ENCODE results near the gene RPS27.

RPS27 gene

DNA sequence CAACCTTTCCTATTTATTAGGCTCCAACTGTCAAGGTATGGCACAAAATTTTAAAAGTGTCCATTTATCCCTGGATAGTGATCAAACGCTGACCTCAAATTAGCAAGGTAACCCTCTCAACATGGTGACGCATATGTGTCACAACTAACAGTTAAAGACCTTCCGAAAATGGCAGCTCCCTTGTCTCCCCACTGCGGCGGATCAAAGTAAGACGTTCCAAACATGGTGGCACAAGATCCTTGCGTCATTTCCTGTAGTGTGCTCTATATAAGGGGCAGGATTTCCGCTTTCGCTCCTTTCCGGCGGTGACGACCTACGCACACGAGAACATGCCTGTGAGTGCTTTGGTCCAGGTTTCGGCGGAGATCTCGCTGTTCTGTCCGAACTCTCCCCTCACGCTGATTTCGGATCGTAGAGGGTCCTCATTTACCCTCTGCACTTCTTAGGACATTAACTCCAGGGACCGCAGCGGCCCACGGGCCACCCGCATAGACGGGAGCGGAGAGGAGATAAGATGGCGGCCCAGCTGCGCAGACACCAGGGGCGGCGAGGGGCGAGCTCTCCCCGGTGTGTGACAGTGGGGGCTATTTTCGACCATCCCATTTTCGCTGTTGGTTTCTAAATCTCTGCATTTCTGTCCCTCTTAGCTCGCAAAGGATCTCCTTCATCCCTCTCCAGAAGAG lies at the start of gene RPS27:
Gene RPS27, plus strand, starts transcription at position 295 of the 683 bp plus-strand sequence. Its CDS starts 35 bp downstream, at position 330.
- peak; percentile 98 for DNase-seq

DNA sequence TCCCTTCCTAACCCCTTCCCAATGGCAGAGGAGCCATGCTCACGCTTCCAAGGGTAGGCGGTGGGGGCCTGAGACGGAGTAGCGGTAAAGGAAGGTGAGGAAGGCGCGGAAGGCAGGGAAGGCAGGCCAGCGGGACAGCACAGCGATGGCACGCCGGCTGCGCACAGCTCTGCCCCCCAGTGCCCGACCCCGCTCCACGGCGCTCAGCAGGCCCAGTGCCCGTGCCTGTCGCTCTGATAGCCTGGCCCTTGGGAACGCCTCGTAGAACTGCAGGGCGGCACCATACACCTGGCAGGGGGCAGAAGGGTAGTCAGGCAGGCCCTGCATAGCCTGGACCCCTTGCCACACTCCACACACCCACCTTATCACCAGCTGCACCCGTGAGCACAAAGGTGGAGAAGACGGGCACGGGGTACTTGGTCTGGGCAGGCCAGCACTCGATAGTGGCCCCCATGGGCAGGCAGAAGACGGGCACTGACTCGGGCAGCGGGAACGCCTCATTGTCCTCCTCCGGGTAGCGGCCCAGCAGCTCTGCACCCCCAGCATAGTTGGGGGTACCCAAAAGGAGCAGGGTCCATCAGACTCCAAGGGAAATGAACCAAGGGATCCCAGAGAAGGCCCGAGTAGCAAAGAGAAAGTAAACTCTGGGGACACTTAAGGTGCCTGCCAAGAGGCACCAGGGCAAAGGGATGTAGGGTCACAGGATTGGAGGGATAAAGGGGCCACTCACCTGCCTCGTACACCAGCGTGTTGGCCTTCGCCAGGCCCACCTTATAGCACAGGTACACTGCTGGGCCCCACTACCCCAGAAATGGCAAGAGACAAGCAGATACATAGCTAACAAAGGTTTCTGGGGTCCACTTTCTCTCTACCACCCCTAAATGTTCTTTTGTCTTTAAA lies 48.5 kb upstream of the RPS27 start:
- no peak for DNase-seq

DNA sequence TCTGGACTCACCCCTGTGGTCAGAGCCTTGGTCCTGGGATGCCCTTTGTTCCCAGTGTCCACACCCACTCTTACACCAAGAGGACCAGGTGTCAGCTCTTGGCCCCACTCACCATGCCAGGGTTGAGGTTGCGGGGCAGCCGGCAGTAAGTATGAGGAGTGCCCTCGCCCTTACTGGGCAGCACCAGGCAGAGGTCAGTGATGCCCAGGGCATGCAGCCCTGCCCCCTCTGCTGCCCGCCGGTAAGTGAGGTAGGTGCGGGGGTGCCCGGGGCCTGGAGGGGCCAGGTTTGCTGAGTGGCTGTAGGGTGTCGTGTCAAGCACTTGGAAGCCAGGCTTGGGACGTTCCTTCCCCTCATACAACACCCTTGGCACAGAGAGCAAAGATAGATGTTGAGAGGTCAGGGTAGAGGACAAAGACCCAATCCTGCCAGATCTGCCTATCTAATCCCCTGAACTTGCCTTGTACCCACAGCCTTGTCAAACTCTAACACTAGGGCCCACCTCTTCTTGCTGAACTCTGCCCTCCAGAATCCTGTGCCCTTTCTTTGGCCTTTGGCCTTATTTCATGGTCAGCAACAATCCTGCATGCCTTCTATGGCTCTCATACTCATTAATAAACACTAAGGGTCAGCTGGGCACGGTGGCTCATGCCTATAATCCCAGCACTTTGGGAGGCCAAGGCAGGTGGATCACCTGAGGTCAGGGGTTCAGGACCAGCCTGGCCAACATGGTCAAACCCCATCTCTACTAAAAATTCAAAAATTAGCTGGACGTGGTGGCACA lies 47.6 kb upstream of the RPS27 start:
- no peak for DNase-seq

DNA sequence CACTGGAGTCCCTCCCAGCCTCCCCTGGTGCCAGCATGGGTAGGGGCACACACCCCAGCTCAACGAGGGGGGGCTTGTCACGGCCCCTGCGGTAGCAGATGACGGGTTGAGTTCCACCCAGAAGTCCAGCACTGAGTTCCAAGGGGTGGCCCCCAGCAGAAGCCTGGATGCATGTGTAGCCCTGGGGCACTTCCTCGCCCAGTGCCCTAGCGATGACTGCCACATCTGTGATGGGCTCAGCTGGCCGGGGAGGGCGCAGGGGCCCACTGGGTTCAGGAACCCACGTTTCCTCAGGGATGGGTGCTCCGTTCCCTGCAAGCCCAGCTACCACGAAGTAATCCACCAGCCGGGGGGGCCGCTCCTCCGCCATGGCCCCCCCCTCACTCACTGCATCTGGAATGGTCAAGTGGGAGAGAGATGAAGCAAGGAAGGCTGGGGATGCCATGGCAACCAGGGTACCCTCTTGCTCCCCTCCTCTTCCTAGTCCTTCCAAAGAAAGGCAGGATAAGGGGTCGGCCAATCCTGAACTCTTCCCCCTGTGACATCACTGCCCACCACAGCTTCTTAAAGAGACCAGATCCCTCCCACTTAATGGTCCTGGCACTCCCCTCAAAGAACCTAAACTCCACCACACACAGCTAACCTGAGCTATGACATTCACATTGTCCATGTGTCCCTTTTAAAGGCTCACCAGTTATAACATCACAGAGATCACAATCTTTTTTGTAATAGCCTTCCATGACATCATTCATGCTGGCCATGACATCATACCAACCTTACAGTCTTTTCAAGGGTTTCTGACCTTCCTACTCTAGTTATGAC lies 46.3 kb upstream of the RPS27 start:
- DNase-seq = no peak

DNA sequence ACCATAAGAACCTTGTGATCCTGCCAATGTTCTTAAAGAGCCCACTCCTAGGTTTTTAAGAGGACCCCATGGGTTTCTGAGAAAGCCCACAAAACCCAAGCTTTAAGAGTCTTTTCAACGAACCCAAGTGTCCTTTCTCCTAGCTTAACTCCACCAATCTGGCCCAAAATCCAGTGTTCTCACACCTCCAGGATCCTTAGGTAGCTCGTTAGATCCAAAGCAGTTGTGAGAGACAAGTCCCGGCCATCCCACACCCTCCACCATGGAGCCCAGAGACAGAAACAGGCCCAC lies 45.8 kb upstream of the RPS27 start:
- DNase-seq = no peak

DNA sequence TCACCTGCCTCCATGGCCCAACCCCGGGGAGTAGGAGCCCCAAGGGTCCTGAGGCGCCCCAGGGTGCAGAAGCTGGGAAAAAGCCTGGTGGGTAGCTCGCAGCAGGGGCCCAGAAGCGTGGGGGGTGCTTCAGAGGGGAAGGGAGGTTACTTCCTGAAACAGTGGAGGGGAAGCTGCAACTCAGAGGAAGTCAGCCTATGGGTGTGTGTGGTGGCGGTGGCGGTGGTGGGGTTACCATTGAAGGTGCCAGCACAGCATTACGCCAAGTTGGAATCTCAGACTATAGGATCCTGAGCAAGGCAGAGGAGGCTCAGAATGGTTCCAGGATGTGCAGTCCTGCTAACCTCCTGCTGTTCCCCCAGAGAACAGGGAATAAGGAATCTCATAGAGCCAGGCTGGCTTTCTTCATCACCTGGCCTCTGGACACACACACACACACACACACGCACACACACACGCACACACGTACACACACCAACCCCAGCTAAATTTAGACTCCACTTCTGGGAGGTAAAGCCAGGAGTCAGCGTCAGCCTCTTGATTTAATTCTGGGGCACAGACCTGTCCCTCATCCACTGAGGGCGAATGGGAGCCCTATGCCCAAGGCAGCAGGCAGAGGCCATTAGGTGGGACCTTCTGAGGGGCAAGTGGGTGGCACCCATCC lies 45.3 kb upstream of the RPS27 start:
- DNase-seq = no peak

DNA sequence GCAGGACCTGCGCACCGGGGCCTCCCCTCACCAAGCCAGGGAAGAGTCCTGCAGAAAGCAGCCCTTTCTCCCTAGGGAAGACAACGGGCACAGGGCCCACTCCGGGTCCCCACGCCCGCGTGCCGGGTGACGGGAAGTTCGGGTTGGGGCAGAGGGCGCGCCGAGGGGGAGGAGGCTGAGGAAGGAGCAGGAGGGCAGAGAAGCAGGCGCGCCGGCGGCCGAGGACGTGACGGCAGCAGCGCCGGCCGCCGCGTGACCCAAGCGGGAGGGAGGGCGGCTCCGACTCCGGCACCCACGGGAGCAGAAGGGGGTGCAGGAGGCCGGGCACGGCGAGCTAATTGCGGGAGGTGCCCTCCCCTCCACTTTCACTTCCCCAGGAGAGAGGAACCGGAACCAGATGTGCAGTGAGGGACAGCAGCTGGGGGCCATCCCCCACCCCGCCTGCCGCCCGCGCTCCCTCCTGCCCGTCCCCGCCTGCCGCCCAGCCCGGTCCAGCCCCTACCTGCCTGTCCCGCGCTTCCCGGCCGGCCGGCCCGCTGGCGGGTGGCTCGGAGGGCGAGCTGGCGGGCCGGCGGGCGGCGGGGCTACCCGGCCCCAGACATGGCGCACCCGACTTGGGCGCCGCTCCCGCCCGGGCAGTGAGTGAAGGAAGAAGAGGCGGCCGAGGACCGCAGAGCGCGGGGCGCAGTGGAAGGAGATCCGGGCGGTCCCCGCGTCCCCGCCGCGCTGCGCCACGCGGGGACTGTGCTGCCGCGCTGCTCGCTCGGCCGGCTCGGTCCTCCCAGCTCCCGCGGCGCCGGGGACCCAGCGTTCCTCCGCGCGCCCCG lies 44.6 kb upstream of the RPS27 start:
- DNase-seq = no peak

DNA sequence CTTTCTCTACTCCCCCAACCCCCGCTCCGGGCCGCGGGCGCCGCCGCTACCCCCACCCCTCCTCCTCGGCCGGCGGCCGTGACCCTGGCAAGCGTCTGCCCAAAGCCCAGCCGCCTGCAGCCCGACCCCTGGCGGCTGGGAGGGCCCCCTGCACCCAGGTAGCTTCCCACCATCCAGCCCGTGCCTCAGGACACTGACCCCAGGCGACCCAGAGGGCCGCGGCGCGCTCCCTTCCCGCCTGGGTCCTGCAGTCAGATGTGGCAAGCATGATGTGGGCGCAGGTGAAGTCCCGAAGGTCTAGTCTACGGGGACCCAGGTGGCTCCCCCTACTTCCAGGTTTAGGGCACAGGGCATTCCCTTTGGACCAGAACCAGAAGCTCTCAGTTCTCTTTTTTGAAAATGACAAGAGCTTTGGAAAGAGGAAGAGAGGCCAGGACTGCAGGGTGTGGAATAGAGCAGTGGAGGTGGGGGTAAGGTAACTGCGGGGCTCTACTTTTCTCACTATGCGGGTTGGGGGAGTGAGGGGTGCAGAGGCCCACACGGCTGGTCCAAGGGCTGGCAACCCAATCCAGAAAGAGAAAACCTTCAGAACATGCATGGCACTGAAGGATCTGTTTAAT lies 43.8 kb upstream of the RPS27 start, which contains the start of gene DENND4B:
Gene DENND4B, minus strand, starts transcription at position 97 of the 620 bp plus-strand sequence. CDS start 2,344 bp downstream, outside the sequence.
- DNase-seq = peak; percentile 62

DNA sequence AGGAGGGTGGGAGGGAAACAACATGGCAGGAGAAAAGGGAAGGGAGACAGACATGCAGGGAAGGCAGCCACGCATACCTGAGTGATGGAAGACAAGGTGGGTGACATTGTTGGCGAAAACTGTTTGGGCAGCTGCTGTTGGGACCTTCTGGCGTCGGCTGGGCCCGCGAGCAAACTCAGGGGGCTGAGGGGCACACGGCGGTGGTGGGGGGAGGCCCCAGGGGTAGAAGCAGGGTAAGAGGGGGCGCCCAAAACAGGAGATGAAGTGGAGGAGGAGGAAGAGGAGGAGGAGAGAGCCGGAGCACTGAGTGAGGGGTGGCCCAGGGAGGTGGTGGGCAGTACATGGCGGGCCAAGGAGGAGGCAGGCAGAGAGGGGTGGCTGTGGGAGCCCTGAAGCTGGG lies 39.4 kb upstream of the RPS27 start:
- no peak for DNase-seq

DNA sequence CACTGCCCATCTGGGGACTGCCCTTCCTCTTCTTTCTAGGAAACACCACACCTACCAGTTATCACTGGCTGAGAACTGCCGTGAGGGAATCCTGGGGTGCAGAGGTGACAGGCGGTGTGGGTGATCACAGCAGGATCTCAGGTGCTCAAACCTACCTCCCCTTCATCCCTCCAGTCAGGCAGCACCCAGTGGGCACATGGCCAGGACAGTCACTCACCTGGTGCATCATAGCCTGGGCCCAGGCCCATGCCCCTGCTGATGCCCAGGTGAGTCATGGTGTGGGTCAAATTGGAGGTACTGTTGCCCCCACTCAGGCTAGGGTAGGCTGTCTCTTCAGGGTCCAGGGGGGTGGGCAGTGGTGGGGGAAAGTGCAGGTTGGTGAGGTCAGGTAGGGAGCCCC lies 38.8 kb upstream of the RPS27 start:
- no peak for DNase-seq

DNA sequence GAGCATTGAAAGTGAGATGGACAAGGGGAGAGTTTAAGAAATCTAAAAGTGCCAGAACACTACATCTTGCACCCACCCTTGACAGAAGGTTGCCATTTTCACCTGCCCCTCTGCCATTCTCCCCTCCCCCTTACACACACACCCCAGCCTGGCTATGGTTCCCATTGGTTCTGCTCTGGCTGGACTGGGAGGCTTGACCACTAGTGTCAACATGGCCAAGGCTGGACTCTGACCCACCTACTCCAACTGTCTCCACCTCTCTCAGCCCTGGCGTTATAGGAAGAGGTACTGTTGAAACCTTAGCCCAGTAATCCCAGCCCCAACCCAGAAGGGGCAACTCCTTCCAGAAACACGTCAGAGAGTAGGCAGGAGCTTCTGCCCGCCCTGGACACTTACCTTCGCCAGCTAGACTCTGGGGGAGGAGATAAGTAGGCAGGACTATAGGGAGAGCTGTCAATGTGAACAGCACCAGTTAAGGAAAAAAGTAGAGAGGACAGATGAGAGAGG lies 36.6 kb upstream of the RPS27 start:
- DNase-seq = no peak

DNA sequence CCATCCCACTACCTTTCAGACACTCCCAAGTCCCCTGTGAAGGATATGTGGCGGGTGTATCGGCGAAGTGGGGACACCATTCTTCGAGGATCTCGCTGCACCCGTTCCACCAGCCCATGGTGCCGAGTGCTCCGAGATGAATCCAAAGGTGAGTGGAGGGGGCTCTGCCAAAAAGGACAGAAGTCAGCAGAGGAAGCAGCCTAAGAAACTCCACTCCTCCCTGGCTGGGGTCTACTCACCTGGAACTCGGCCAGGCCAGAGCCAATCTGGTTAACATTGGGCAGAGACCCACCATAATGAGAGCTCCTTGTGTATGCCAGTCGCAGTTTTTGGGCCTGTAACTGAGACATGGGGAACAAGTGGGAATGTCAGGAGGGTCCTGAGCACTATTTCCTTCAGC lies 35.7 kb upstream of the RPS27 start:
- DNase-seq = no peak

DNA sequence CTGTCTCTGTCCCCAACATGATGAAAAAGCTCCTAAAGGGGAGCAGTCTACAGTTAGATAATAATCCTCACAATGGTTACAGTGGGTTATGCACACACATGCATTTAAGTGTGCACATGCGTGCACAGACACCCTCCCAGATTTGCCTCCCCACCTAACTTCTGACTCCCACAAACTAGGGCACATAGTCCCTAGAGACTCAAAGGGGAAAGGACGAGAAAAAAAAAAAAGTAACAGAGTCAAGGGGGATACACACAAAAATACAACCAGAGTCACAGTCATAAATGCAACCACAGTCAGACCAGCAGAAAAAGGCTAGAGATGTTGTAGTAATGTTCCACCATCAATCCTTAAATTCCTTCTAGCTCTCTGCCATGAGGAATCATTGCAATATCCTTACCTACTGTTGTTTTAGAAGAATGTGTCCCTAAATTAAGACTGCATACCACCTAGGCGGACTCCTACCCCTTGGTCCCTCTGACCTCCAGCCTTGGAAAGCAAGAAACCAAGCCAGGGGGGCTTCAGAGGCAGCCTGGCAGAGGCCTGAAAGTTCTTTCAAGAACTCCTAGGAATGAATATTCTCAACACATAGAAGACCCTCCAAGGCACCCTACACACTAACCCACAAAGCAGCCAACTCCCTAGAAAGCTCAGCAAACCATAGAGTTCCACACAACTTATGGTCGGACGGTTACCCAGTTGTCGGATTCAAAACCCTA lies 33.4 kb upstream of the RPS27 start:
- DNase-seq = no peak

DNA sequence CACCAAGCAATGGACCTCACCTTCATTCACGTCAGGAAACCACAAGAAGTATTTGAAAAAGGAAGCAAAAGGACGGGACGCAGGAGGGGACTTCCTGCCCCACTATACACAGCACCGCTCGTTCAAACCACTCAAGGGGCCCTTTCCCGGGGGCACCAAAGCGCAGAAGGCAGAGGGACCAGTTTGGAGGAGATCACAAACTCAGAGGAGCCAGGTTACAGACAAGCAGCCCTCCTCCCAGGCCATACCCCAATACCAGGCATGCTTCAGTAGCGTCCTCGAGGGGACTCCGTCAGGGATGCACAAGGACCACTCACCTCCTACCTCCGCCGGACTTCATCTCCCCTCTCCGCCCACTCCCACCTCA lies 32.8 kb upstream of the RPS27 start:
- no peak for DNase-seq

DNA sequence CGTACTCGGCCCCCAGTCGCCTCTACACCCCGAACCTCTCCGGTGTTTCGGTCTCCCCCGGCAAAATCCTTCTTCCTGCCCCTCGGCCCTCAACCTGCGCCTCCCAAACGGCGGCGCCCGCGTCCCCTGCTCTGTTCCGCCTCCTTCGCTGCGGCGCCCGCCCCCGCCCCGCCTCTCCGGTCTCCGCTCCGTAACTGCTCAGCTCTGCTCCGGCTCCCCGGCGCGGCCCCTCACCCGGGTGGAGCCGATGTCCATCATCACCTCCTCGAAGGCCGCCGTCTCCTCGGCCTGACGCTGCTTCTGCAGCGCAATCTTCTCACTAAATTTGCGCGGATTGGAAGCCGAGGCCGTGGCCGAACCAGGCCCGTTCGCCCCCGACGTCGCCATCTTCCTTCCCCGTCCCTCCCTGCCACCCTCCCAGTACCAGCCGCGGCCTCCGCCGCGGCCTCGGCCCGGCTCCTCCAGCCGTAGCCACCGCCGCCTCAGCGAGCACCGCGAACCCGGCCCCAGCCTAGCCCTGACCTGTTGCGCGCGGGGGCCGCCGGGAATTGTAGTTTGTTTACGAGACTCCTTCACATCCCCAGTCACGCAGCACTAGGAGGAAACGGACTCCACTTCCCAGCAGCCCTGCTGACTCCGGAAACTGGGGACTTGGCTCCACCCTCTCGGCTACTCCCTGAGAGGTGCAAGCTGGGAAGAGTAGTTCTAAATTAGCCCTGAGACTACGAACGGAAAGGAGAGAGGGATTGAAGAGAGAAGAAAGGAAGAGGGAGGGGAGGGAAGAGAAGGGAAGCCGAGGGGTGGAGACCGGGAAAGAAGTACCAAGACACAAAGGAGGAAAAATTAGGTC lies 32.2 kb upstream of the RPS27 start, which contains the start of gene CRTC2:
Gene CRTC2, minus strand, starts transcription at position 502 of the 850 bp plus-strand sequence. Its CDS starts 115 bp downstream, at position 387.
- peak; percentile 99 for DNase-seq

DNA sequence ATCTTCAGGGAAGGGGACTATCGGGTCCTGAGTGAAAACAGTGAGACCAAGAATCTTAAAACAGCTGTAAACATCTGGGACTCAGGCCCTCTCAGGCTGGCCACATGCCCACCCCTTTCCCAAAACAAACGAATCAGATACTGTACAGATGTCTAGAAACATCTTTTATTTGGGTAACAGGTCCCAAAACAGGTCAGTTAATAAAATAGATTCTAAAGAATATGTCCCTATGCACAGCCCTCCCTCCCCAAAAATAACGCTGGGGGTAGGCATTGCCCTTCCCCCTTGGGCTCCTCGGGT lies 31.7 kb upstream of the RPS27 start:
- DNase-seq = no peak

DNA sequence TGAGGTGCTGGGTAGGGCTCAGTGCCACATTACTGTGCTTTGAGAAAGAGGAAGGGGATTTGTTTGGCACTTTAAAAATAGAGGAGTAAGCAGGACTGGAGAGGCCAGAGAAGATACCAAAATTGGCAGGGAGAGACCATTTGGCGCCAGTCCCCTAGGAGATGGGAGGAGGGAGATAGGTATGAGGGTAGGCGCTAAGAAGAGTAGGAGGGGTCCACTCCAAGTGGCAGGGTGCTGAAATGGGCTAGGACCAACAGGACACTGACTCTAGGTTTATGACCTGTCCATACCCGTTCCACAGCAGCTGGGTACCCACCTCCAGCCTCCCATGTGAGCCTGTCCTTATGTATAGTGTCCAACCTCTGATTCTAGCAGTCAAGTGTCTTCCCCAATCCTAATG lies 31.1 kb upstream of the RPS27 start:
- no peak for DNase-seq

DNA sequence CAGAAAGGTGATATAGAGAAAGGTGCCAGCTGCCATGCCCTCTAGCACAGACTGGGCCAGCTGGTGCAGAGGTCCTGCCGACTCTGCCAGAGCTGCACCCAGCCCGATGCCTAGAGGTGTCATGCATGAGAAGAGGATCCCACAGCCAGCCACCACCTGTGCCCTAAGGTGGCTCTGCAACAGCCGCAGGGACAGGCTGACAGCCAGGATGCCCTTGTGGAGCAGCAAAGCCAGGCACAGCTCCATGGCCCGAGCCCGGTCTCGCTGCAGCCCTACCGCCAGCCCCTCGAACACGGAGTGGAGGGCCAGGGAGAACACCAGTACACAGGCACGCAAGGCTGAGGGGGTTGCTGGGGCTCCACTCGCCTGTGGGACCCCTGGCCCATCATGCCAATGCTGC lies 30.4 kb upstream of the RPS27 start:
- no peak for DNase-seq

DNA sequence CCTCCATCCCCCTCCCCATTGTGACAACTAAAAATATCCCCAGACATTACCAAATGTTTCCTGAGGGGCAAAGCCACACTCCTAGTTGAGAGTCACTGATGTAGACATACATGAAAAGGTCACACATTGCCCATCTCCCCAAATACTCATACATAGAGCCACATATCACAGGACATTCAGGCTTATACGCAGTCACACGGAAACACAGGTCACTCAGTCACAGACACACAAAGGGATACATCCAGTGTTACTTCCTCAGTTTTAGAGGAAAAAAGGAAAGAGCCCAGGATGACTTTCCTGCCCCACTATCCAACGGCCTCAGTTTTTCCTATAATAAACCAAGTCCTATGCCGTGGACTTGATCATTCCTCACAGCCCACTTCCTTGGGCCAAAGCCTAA lies 29.1 kb upstream of the RPS27 start:
- no peak for DNase-seq
